ENCODE data around the gene DHRS1.

Gene DHRS1

DNA sequence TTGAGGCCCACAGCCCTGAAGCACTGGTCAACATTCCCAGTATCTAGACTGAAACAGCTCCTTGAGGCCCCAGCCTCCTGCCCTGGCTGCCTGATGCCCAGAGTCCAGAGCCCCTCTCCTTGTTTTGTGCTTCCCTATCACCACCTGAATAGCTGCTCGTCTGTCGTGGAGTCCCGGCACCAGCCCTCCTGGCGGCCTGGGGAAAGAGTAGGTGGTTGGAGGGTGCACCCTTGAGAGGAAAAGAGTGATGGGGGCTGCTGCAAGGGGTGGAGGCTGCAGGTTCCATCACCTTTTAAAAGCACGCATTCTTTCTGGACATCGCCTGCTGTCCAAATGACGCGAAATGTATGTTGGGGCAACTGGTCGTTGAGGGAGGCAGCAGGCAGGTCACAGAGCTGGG lies 31.4 kb downstream of the DHRS1 start:
- Histone ChIP-seq H3K4me3 (ENCODE audit: low read length) (no peak overlapping the region), H3K36me3 (ENCODE audit: insufficient read depth, low read length) (peaks cover 11% of the 10 kb centered on the region), H3K4me1 (ENCODE audit: insufficient read depth, low read length) (peaks cover 9% of the 10 kb centered on the region), H3K9me3 (ENCODE audit: low read length) (no peaks in the 10 kb centered on the region), H2AFZ (ENCODE audit: low read depth, low read length) (no peak overlapping the region), H3K27me3 (ENCODE audit: insufficient read depth, low read length) (no peaks in the 10 kb centered on the region)

GRCh38 chr14:24267516-24267915 lies 32.1 kb downstream of the DHRS1 start:
- no peaks in the 10 kb centered on the region for H3K9me3 ChIP-seq (ENCODE audit: low read length)
- no peaks in the 10 kb centered on the region for H3K27me3 ChIP-seq (ENCODE audit: insufficient read depth, low read length)
- H3K36me3 ChIP-seq (ENCODE audit: insufficient read depth, low read length): peaks cover 11% of the 10 kb centered on the region
- H3K4me1 ChIP-seq (ENCODE audit: insufficient read depth, low read length): peaks cover 9% of the 10 kb centered on the region
- H3K4me3 ChIP-seq (ENCODE audit: low read length): no peak overlapping the region
- H2AFZ ChIP-seq (ENCODE audit: low read depth, low read length): no peak overlapping the region

DNA sequence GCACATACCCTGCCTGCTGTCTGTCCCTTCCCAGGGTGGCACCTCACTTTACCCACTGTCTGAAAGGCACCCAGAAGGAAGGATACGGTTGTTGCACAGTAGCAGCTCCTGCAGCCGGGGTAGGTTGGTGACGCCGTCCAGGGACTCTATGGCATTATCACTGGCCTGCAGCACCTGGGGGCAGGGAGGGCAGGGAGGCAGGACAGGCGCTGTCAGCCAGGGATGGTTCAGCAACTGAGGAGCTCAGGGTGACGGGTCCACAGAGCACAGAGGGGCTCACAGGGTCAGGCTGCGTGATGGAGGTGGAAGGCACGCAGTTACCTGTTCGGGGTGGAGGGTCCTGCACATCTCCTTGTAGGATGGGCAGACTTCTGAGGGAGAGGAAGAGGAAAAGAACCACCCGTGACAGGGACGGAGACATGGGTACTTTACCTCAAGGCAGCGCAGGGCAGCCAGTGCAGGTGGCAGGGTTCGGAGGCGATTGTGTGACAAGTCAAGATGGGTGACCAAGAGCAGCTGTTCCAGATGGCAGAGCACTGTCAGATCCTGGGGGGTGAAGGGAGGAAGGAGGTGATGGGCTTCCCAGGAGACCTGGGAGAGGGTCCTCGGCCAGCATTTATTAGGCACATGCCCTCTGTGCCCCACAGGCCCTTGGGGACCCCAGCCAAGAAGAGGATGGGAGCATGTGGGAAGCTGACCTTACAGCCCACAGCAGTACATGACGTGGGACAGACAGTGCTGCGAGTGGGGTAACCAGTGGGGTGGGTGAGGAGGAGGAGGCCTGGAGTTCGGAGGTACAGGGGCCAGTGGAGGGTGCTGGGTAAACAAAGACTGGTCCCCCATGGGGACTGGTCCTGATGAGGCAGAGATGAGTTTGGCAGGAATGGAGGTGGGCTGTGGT lies 33.0 kb downstream of the DHRS1 start:
- H3K4me3 ChIP-seq (ENCODE audit: low read length): no peak overlapping the region
- no peaks in the 10 kb centered on the region for H3K27me3 ChIP-seq (ENCODE audit: insufficient read depth, low read length)
- H2AFZ ChIP-seq (ENCODE audit: low read depth, low read length): no peak overlapping the region
- peaks cover 11% of the 10 kb centered on the region for H3K36me3 ChIP-seq (ENCODE audit: insufficient read depth, low read length)
- peaks cover 3% of the 10 kb centered on the region for H3K4me1 ChIP-seq (ENCODE audit: insufficient read depth, low read length)
- no peaks in the 10 kb centered on the region for H3K9me3 ChIP-seq (ENCODE audit: low read length)

GRCh38 chr14:24264298-24264697 lies 35.3 kb downstream of the DHRS1 start:
- Histone ChIP-seq H3K9me3 (ENCODE audit: low read length) (no peaks in the 10 kb centered on the region), H2AFZ (ENCODE audit: low read depth, low read length) (no peak overlapping the region), H3K27me3 (ENCODE audit: insufficient read depth, low read length) (no peaks in the 10 kb centered on the region), H3K4me3 (ENCODE audit: low read length) (no peak overlapping the region), H3K36me3 (ENCODE audit: insufficient read depth, low read length) (peaks cover 11% of the 10 kb centered on the region), H3K4me1 (ENCODE audit: insufficient read depth, low read length) (no peaks in the 10 kb centered on the region)

DNA sequence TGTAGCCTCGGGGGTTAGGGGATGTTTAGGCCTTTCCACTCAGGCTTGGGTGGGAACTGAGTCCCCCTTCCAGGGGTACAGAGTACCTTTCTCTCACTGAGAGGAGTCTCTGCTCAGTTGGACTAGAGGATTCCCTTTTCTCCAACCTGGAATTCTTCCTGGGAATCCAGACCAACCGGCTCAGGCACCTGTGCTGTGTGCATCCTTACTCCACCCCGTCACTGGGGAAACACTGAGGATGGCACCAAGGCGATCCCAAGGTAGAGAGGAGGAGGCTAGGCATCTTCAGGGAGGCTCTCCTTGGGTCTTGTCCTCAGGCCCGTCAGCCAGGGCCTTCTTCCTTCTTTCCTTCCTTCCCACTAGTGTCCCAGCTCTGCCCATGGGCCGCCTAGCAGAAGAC lies 35.7 kb downstream of the DHRS1 start:
- H3K9me3 ChIP-seq (ENCODE audit: low read length): no peaks in the 10 kb centered on the region
- H3K36me3 ChIP-seq (ENCODE audit: insufficient read depth, low read length): peaks cover 11% of the 10 kb centered on the region
- no peaks in the 10 kb centered on the region for H3K27me3 ChIP-seq (ENCODE audit: insufficient read depth, low read length)
- no peak overlapping the region for H2AFZ ChIP-seq (ENCODE audit: low read depth, low read length)
- H3K4me1 ChIP-seq (ENCODE audit: insufficient read depth, low read length): no peaks in the 10 kb centered on the region
- no peak overlapping the region for H3K4me3 ChIP-seq (ENCODE audit: low read length)

DNA sequence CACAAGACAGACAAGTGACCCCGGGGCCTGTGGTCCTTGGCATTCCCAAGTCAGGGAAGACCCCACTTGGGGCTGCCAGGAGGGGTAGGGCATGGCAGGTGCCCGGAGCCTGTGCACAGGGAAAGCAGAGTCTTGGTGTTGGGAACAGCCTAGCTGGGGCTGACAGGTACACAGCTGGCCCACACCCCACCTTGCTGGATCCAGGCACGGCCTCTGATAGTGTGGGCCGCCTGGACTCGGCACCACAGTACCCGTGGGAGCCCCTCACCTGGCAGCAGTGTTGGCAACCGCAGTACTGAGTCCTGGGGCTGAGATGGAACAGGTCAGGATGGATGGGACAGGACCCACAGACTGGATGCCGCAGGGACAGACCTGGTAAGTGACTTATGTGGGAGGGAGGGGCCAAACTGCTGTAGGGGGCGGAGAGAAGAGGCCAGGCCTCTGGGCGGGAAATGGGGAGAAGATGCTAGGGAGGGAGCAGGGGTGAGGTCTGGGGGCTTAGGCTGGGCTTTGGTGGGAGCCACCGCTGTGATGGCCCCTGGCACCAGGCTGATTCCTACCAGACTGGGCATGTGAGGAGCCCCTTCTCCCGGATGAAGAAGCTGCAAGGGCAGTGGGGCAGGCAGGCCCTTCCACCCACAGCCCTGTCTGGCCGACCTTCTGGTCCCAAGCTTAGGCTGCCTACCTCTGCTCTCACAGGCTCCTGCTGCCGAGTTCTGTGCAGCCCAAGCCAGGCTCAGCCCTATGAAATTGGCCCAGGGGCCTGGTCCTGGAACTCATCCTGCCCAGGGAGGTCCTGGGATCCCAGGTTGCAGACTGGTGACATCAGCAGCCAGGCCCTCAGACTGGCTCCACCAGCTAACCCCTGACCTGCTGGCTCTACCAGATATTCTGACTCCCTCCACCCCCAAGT lies 36.5 kb downstream of the DHRS1 start, which contains the start of gene TGM1:
Gene TGM1 (minus strand): TSS at position 357 of the 913 bp plus-strand sequence. CDS start 825 bp downstream, outside the sequence.
- Histone ChIP-seq H3K9me3 (ENCODE audit: low read length) (no peaks in the 10 kb centered on the region), H3K4me3 (ENCODE audit: low read length) (no peak within 1 kb of the TSS), H3K36me3 (ENCODE audit: insufficient read depth, low read length) (peaks cover 11% of the 10 kb centered on the region), H3K4me1 (ENCODE audit: insufficient read depth, low read length) (no peaks in the 10 kb centered on the region), H3K27me3 (ENCODE audit: insufficient read depth, low read length) (no peaks in the 10 kb centered on the region), H2AFZ (ENCODE audit: low read depth, low read length) (no peak within 1 kb of the TSS)

GRCh38 chr14:24261969-24262327 lies 37.6 kb downstream of the DHRS1 start:
- H3K27me3 ChIP-seq (ENCODE audit: insufficient read depth, low read length): no peaks in the 10 kb centered on the region
- H3K9me3 ChIP-seq (ENCODE audit: low read length): no peaks in the 10 kb centered on the region
- H2AFZ ChIP-seq (ENCODE audit: low read depth, low read length): no peak overlapping the region
- H3K36me3 ChIP-seq (ENCODE audit: insufficient read depth, low read length): peaks cover 7% of the 10 kb centered on the region
- no peaks in the 10 kb centered on the region for H3K4me1 ChIP-seq (ENCODE audit: insufficient read depth, low read length)
- no peak overlapping the region for H3K4me3 ChIP-seq (ENCODE audit: low read length)

- H3K27me3 ChIP-seq (ENCODE audit: insufficient read depth, low read length): no peaks in the 10 kb centered on the region
- H3K9me3 ChIP-seq (ENCODE audit: low read length): no peaks in the 10 kb centered on the region
- H3K4me3 ChIP-seq (ENCODE audit: low read length): no peak overlapping the region
- H3K4me1 ChIP-seq (ENCODE audit: insufficient read depth, low read length): no peaks in the 10 kb centered on the region
- no peak overlapping the region for H2AFZ ChIP-seq (ENCODE audit: low read depth, low read length)
- peaks cover 3% of the 10 kb centered on the region for H3K36me3 ChIP-seq (ENCODE audit: insufficient read depth, low read length)
These were observed 38.2 kb downstream of the DHRS1 start for GRCh38 chr14:24261256-24261968.

DNA sequence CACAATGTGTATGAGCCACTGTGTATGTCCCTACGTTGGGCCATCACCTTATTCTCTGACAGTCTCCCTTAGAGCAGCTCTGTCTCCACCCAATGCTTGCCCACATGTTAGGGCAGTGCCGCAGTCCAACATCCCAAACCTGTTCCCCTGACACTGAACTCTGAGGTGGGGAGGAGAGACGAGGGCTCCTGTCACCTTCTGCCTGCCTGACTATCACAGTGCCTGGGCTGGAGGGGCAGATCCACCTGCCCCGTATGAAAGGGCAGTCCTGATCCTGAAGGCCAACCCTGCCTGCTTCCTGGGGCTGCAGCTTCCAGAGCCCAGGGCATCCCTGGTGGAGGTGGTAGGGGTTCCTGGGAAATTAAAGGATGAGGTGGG lies 38.8 kb downstream of the DHRS1 start:
- no peak overlapping the region for H3K4me3 ChIP-seq (ENCODE audit: low read length)
- no peak overlapping the region for H2AFZ ChIP-seq (ENCODE audit: low read depth, low read length)
- no peaks in the 10 kb centered on the region for H3K36me3 ChIP-seq (ENCODE audit: insufficient read depth, low read length)
- no peaks in the 10 kb centered on the region for H3K4me1 ChIP-seq (ENCODE audit: insufficient read depth, low read length)
- no peaks in the 10 kb centered on the region for H3K27me3 ChIP-seq (ENCODE audit: insufficient read depth, low read length)
- H3K9me3 ChIP-seq (ENCODE audit: low read length): no peaks in the 10 kb centered on the region

DNA sequence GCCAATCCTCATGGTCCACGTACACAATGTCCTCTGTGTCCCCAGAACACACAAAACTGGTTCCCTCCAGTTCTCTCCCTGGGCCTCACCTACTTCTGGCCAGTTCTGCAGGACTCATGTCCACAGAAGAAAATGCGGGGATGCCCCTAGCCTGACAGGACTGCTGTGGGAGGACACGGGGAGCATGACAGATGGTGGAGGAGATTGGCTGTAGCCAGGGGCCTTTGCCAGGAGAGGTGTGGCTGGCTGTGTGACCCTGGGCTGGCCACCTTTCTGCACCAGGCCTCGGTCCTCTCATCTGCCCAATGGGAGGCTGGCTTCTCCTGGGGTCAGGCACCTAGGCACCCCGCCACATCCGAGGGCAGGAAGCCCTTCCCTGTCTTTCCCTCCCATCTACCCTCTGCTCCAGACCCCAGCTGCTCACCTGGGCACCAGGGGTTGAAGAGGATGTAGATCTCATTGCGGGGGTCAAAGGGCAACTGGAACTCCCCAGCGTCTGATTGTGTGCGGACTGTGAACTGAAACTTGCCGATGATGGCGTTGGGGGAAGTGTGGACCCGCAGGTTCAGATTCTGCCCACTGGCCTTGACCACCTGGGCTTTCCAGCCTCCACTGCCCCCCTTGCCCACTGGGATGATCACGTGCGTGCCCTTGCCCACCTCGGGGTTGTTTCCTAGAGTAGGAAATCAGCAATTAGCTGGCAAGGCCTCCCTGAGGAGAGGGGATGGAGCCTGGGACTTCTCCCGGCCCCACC lies 39.4 kb downstream of the DHRS1 start:
- Histone ChIP-seq H2AFZ (ENCODE audit: low read depth, low read length) (no peak overlapping the region), H3K9me3 (ENCODE audit: low read length) (no peaks in the 10 kb centered on the region), H3K36me3 (ENCODE audit: insufficient read depth, low read length) (no peaks in the 10 kb centered on the region), H3K27me3 (ENCODE audit: insufficient read depth, low read length) (no peaks in the 10 kb centered on the region), H3K4me1 (ENCODE audit: insufficient read depth, low read length) (no peaks in the 10 kb centered on the region), H3K4me3 (ENCODE audit: low read length) (no peak overlapping the region)

DNA sequence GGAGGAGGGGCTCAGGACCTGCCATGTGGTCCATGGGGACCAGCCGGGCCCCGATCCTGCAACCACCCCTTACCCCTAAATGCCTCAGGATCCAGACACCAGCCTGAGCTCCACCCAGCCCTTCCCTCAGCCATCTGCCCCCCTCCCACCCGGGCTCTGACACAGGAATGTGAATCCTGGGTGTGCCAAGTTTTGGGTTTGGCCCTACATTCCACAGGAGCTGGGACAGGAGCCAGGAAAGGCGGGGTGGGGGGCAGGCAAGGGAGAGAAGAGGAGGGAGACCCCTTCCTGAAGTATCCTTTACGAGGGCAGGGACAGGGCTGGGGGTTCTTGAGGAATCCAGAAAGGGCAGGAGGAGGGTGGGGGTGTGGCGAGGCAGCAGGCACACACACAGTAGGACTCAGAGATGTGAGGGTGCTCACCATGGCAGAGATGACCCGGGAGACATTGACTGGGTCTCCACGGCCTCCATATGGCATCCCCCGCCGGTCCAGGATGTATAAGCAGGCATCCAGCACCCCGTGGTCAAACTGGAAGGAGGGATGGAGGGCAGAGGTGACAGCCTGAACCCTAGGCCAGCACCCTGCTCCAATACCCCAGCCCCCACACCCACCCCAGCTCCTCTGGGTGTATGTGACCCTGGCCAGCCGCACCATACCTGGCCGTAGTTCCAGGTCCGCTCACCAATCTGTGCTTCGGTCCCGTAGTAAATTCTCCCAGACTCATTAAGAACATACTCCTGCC lies 40.1 kb downstream of the DHRS1 start:
- Histone ChIP-seq H3K4me1 (ENCODE audit: insufficient read depth, low read length) (no peaks in the 10 kb centered on the region), H3K27me3 (ENCODE audit: insufficient read depth, low read length) (no peaks in the 10 kb centered on the region), H3K4me3 (ENCODE audit: low read length) (no peak overlapping the region), H3K36me3 (ENCODE audit: insufficient read depth, low read length) (no peaks in the 10 kb centered on the region), H3K9me3 (ENCODE audit: low read length) (no peaks in the 10 kb centered on the region), H2AFZ (ENCODE audit: low read depth, low read length) (no peak overlapping the region)

Data from neuron (in vitro differentiated cells).